ENCODE results near the gene FBLN2.

FBLN2 gene

DNA sequence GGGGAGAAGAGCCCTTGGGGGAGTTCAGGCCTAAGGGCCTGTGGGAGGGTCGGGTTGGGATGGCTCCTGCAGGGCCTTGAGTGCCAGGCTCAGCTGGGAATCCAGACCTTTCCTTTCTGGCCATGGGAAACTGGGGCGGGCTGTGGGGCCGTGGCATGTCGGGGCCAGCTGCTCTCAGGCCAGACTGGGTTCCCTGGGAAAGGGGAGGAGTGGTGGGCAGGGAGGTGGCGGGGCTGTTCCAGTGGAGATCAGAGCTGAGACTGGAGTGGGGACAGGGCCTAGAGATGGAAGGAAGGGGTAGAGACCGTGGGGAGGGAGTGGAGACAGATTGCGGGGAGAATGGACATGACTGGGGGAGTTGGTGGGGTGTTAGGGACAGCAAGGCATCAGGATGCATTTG is 20.3 kb downstream of the FBLN2 start:
- no peak for DNase-seq

DNA sequence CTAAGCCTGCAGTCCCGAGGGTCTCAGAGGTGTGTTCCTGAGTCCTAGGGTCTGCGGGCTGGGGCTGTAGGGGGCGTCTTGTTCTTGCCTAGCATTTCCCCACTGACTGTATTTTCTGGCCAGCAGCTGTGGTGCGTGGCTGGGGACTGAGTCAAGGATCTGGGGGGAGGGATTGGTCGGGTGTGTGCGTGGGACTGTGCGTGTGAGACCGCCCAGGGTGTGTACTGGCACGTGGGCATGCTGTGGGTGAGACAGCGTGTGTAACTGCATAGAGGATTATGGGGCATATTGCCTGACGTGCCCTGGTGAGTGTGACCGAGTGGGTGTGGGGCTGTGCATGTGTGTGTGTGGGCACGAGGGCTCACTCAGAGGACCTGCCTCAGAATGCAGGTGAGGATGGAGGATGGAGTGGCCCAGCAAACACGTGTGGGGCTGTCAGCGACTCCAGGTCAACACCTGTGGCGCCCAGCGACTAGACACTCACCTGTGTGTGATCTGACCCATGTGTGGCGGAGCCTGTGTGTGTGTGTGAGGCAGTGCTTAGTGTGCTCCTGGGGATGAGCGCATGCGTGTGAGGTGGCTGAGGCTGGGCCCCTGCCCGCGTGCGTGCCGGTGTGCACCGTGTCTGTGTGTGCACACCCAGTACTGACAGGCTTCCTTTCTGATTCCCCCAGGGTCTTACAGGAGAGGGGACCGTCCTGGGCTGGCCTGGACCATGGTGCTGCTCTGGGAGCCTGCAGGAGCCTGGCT is 20.9 kb downstream of the FBLN2 start:
- no peak for DNase-seq

DNA sequence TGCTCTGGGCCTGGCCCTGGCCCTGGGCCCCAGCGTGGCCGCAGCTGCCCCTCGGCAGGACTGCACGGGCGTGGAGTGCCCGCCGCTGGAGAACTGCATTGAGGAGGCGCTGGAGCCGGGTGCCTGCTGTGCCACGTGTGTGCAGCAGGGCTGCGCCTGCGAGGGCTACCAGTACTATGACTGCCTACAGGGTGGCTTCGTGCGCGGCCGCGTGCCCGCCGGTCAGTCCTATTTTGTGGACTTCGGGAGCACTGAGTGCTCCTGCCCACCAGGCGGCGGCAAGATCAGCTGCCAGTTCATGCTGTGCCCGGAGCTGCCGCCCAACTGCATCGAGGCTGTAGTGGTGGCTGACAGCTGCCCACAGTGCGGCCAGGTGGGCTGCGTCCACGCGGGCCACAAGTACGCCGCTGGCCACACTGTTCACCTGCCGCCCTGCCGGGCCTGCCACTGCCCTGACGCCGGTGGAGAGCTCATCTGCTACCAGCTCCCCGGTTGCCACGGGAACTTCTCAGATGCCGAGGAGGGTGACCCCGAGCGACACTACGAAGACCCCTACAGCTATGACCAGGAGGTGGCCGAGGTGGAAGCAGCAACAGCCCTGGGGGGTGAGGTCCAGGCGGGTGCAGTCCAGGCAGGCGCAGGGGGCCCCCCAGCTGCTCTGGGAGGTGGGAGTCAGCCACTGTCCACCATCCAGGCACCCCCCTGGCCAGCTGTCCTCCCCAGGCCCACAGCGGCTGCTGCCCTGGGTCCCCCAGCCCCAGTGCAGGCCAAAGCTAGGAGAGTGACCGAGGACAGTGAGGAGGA is 21.7 kb downstream of the FBLN2 start:
- no peak for DNase-seq

DNA sequence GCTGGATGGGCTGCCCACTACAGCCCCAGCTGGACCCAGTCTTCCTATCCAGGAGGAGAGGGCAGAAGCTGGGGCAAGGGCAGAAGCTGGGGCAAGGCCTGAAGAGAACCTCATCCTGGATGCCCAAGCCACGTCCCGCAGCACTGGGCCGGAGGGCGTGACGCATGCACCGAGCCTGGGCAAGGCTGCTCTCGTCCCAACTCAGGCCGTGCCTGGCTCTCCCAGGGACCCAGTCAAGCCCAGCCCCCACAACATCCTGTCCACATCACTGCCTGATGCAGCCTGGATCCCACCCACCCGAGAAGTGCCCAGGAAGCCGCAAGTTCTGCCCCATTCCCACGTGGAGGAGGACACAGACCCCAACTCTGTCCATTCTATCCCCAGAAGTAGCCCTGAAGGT is 22.3 kb downstream of the FBLN2 start:
- DNase-seq = no peak

DNA sequence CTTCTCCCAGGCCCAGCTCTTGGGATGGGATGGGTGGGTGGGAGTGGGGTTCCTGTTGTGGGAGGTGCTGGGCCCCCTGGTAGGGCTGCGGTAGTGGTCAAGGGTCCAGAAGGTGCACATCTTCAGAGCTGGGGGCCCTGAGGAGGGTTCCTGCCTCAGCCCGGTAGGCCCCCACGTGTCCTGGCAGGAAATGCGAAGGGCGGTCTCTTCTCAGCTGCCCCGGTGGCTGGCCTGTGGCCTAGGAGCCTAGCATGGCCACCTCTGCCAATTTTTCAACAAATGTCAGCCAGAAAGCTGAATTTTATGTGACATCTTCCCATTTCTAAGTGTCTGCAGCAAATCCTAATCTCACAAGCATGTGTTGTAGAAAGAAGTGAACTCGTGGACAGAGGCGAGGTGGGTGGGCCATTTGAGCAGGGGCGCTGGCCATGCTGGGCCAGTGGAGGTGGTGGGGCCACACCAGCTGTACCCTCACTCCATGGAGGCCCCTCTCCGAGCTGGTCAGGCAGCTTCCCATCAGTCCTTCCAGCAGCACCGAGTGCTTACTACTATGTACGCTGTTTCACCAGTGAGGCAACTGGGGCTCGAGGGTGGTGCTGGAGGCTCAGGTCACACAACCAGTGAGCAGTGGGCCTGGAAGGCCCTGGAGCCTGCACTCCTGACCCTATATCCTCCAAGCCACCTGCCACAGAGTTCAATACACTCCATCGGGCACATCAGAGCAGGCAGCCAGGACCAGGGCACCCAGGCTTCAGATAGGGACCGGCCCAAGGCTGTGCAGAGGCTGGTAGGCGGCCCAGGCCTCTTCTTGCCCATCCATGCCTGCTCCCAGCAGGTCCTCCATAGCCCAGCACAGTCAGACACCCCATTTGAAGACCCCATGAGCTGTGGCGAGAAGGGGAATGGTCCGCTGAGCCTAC is 23.2 kb downstream of the FBLN2 start:
- DNase-seq = no peak

DNA sequence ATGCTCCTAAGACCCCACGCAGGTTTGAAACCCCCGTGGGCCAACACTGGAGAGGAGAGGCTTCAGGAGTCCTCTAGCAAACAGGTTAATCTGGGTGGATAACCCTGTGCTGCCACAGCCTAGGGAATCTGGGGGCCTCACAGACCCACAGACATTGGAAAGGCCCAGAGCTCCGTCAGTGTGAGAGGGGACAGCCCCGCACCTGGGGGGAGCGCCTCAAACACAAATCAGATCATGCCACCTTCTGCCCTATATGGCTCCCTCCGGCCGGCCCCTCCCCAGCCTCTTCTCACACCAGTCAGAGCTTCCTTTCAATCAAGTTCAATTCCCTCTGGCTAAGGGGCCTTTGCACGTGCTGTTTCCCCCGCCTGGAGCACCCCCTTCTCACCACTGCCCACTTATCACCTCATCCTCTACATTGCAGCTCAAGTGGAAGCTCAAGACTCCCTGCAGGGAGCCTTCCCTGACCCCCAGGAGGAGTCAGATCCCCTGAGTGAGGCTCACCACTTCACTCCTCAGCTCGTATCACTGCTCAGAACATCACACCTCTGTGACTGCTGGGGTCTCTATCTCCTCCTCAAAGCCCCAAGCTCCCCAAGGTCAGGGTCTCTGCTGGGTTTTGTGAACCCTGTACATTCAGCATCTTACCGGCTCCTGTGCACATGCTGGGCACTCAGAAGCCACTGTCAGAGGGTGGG is 24.1 kb downstream of the FBLN2 start:
- DNase-seq = no peak

DNA sequence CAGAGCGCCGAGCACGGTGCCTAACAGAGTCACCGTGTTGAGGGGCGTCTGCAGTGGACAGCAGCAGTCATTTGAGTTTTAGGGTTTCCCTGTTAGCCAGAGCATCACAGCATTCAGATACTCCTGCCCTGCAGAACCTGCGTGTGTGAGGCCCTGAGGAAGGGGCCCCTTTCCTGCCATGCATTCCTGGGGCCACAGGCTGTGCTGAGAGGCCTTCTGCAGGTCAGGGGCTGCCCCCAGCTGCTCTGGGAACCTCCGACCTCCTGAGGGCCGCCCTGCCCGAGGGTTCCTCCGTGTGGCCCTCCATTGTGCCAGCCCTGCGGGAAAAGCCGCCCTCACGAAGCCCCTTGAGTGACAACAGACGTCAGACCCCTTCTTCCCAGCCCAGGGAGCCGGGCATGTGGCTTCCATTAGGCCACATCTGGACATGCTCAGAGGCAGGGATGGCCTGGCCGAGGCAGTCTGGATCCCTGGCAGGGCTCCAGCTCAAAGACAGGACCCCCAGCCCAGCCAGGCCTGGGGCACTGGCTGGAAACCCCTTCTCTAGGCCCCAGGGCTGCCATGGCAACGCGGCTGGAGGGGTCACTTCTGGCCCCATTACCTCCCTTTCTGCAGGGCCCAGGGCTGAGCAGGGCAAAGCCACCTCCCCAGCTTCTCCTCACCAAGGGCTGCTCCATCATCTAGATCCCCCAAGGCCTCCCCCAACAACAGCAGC is 25.3 kb downstream of the FBLN2 start:
- DNase-seq = no peak

DNA sequence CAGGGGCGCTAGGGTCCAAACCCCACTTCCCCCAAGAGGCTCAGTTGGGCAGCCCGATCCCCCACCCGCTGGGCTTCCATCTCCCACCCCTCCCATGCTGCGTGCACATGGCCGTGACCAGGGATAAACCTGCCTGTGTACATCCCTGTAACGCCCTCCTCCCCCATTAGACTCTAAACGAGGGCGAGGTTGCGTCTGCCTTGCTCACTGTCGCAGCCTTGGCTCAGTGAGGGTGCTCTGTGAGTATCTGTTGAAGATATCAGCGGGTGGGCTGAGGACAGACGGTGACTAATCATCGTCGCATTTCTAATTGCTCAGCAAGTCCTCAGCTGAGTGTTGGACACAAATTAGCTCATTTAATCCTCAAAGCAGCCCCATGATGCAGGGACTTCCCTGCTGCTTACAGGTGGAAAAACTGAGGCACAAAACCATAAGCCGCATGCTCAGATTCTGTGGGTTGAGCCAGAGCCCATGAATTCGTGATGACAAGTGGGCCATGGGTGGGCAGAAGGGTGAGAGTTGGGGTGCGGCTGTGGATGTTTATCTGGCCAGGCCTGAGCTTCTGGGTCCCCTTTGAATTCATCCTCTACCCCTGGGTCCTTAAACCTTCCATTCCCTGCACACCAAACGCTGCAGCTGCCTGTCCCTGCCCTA is 26.0 kb downstream of the FBLN2 start:
- DNase-seq = no peak

DNA sequence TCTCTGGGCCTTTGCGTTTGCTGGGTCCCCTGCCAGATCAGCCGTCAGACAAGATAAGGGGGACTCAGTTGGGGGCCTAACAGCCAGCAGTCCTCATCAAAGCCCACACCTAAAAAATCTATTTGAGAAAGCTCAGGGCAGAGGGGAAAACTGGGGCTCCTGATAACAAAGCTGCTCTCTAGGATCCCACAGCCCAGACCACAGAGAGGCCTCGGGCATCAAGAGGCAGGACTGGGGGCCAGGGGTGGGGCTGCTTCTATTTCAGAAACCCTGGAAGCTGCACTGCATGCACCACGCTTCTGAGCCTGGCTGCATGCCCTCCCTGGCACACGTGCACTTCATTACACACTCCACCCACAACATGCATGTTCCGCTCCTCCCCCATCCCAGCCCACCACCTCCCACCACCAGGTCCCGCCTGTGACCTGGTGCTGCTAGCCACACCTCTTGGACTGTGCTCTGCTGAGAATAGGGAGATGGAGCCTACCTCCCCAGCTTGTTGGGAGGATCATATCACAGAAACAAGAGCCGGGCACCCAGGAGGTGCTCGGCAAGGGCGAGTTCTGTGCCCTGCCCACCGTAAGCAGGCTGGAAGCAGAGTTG is 26.6 kb downstream of the FBLN2 start:
- no peak for DNase-seq

DNA sequence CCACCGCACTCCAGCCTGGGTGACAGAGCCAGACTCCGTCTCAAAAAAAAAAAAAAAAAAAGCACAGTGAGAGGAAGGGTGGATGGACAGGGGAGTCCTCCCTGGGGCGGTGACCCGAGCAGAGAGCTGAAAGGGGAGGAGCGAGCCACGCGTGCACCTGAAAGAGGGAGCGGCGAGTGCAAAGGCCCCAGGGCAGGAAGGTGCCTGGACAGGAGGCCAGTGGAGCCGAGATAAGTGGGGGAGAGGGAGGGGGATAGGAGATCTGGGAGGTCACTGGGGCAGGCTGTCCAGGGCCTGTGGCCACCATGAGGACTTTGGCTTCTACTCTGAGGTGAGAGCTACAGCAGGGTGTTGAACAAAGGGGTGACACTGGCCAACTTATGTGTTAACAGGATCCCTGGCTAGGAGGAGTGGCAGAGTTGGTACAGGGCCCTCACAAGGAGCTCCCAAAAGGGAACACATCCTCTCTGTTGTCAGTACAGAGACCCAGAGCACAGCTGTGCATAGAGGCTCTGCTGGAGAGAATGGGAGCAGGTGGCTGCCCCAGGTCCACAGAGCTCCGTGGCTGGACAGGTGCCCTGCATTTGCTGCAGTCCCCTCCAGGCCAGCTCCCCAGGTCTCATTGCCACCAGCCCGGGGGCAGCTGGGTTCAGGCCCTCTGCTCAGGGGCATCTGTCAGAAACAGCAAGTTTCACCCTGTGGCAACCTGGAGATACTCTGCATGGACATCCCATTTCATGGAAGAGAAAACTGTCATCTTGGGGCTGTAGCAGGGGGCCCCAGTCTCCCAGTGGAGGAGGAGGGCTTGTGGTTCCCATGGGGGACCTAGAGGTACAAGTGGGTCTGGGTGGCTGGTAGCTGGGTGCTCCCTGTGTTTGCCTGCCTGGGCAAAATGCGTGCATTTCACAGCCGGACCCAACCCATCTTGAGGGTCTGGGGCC is 28.5 kb downstream of the FBLN2 start:
- no peak for DNase-seq

DNA sequence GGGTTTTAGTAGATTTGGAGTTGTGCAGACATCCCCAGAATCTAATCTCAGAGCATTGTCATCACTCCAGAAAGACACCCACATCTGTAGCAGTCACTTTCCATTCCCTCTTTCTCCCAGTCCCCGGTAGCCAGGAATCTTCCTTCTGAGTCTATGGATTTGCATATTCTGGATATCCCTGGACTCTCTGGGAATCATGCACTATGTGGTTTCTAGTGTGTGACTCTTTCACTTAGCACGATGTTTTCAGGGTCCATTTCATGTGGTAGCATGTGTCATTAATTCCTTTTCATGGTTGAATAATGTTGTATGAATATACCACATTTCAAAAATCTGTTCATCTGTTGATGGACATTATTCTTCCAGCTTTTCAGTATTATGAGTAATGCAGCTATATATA is 29.3 kb downstream of the FBLN2 start:
- no peak for DNase-seq

DNA sequence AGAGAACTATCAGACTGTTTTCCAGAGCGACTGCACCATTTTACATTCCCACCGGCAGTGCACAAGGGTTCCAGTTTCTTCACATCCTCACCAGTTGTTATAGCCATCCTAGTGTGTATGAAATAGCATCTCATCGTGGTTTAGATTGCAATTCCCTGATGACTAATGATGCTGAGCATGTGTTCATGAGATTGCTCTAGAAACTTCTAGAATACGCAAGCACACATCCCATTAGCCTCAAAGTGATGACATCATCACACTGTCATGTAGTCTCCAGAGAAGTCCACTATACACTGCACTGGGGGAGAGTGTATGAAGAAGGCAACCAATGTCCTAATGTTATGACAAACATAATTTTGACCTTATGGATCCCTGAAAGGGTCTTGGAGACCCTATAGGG is 30.1 kb downstream of the FBLN2 start:
- DNase-seq = no peak

DNA sequence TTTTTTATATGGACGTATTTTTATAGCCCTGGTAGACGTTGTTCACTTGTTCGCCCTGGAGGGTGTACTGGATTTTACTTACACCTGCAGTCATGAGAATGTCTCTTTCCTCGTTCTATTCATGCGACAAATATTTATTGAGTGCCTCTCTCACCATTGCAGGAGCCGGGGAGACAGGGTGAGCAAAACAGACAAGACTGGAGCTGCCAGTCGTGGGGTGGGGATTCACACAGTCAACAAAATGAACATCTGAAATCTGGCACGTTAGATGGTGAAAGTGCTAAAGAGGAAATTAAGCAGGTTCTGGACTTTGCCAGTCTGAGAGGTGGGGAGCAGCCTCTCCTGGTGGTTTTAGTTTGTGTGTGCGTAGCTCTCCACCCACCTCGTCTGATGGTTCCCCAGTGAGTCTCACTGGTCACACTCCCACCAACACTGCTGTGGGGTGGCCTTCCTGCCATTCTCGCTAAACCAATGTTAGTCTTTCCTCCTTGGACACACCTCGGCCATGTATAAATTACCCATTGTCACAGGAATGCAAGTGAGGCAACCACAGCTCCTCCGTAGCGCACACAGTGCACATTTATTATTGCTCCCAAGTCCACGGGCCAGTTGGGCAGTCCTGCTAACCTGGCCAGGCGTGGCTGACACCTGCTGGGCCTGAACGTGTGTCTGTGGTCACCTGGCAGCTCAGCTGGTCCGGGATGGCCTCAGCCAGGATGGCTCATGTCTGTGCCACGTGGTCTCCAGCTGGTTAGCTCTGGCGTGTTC is 31.5 kb downstream of the FBLN2 start:
- DNase-seq = no peak

DNA sequence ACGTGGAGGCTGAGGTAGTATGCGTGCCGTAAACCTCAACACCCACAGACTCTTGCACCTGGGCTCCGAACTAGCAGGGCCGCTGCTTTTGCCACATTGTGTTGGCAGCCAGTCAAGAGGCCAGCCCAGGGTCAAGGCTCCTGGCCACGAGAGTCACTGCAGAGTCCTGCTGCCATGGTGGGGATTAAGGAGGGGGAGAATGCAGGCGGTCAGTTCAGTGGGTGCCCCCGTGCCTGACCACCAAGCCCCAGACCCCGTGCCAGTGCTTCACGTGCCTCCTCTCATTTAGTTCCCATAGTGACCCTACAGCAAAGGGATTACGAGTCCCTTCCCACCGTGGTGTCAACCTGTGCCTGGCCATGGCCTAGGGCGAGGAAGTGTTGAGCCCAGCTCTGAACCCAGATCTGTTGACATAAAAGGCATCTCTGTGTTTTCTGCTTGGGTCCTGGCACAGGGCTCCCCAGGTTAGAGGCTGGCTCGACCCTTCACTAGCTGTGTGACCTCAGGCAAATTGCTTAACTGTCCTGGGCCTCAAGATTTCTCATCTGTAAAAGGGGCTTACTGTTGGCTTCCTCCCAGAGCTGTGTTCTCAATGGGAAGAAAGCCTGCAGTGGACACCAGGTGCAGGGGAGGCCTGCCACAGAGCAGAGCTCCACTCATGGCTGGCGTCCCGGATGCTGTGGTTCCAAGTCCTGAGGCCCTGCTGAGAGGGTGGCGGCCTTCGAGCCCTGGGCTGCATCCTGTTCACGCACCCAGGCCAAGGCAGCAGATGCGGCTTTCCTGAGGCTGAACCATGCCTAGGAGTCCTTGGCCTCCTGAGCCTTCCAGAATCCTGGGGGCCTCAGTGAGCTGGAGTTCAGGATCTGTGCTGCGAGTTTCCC is 32.8 kb downstream of the FBLN2 start:
- DNase-seq = no peak

DNA sequence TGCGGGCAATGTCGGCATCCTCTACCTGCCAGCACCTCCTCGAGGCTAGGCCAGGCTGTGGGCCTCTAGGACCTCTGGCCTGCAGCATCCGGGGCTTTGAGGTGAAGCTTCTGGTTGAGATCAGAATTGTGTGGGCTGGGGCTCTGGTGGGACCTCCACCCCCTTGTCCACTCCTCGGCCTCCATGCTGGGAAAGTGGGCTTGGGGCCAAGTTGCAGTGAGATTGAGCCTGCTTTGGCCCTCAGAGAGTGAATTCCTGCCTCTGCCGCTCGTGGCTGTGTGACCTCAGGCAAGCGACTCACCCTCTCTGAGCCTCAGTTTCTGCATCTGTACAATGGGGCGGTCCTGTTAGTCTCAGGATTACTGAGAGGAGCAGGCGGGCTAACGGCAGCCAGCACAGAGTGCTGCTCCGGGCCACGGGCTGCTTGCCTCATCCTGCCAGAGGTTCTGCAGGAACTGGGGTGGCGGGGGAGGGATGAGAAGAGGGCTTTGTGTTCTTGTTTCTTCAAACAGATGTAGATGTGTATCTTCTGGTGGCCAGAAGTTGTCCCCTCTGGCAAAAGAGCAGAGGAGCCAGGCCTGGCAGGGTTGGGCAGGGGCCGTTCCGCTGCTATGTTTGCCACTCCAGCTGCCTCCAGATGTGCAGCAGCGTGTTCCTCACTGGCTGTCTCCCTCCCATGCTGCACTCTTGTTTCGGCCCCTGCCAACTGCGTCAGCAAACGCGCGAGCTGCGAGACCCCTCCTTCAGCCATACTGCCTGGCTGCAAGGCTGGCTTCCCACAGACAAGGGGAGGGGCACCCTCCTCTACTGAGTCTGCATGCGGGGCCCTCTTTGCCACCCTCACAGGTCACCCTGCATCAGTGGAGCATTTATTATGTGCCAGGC is 33.7 kb downstream of the FBLN2 start:
- DNase-seq = no peak

DNA sequence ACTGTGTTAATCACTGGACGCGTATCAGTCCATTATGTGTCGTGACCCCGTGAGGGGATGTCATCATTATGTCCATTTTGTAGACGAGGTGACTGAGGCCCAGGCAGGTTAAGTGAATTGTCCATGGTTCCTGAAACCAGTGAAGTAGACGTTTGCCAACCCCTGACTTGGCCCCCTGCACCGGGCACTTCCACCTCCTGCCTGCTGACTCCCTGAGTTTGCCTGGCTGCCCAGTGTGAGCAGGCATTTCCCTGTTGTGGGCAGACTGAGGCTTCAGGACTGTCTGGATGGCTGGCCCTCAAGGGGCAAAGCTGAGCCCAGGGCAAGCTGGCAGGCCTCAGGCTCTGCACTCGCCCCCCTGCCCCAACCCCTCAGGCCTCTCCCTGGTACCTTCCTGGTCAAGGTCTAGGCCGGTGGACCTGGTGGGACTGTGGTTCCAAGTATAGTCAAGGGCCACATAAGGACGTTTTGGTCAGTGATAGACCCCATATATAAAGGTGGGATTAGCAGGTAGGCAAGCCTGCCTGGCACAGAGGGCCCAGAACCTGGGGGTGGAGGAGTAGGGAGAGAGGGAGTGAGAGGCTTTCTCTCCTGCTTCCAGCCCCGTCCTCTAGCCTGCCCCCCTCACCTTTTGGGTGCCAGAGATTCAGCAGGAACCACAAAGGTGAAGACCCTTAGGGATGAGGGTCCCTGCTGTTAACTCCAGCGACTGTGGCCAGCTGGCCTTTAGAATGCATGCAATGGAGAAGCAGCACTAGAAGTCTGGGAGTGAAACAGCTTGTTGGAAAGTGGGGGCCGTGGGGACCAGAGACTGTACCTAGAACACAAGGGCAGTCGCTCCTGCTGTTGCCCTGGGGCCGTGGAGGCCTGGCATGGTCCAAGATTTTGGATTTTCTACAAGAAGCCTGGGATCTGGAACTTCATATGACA is 34.6 kb downstream of the FBLN2 start:
- no peak for DNase-seq

All from activated T-cell treated with anti-CD3 and anti-CD28 coated beads, Interleukin-2, amount 50 U/mL, for 1 hour (primary cell).